ENCODE results near the gene LARGE1.

GRCh38 chr22:33893512-33893911, 26.8 kb downstream of the LARGE1 start:
- TF ChIP-seq CTCF (IDR thresholded peaks at IDR 0.05), result no peak
- no peak for TF ChIP-seq REST (IDR thresholded peaks at IDR 0.05; ENCODE audit: insufficient read depth in 1 of 2, low read depth in 2 of 2, low read length in 1 of 2)
- TF ChIP-seq POLR2AphosphoS5 (IDR thresholded peaks at IDR 0.05; ENCODE audit: low read depth, low read length), result no peak

All from Panc1 (cell line).